Astrocyte (in vitro differentiated cells and primary cell): ENCODE data around the gene MYBL2.

Source experiments
- CTCF ChIP-seq: IDR thresholded peaks from 2 replicates; pipeline ENCODE4 v1.5.1; 2011; ENCODE audit warnings: low read depth, mild to moderate bottlenecking, inconsistent platforms, low read length, moderate library complexity; ENCODE audit not compliant: insufficient read depth
- EZH2 ChIP-seq: IDR thresholded peaks from 2 replicates; pipeline ENCODE4 v1.6.1; 2012; ENCODE audit warnings: mild to moderate bottlenecking, low read length, inconsistent platforms; ENCODE audit not compliant: insufficient read depth

DNA sequence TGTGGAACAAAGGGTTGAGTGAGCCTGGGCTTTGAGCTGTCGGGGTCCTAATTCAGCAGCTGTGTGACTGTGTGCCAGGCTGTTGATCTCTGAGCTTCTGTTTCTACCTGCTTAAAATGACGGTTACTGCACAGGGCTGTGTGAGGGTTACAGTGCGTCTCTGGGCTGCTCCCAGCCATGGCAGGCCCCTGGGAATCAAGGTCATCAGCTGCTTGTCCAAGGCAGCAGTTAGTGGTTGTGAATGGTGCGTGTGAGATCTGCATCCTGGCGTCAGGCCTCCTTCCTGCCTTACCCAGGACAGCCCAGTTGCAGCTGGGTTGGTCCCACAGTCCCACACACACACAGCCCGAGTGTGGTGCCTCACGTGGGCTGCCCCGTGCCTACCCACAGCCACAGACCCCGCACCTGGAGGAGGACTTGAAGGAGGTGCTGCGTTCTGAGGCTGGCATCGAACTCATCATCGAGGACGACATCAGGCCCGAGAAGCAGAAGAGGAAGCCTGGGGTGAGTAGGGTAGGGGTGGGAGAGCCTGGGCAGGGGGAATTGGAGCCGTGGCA lies 44.3 kb downstream of the MYBL2 start:
- TF ChIP-seq CTCF = no peak
- no peak for TF ChIP-seq EZH2
